ENCODE results near the gene KCNH1.

KCNH1 gene

GRCh38 chr1:210797422-210797821 lies 336.5 kb downstream of the KCNH1 start:
- DNase-seq (ENCODE audit: low read depth), result no peak

- DNase-seq (ENCODE audit: low read depth), result no peak
Measured at GRCh38 chr1:210796421-210796820, 337.5 kb downstream of the KCNH1 start.

- no peak for DNase-seq (ENCODE audit: low read depth)
Measured at GRCh38 chr1:210794445-210794844, 339.5 kb downstream of the KCNH1 start.

GRCh38 chr1:210792250-210793102 lies 341.5 kb downstream of the KCNH1 start:
- DNase-seq (ENCODE audit: low read depth), result no peak

- no peak for DNase-seq (ENCODE audit: low read depth)
Measured at GRCh38 chr1:210790196-210790595, 343.8 kb downstream of the KCNH1 start.

- DNase-seq (ENCODE audit: low read depth), result no peak
Measured at GRCh38 chr1:210787800-210788199, 346.1 kb downstream of the KCNH1 start.

- DNase-seq (ENCODE audit: low read depth), result no peak
Measured at GRCh38 chr1:210786546-210786945, 347.4 kb downstream of the KCNH1 start.

GRCh38 chr1:210783925-210784324 lies 350.0 kb downstream of the KCNH1 start:
- no peak for DNase-seq (ENCODE audit: low read depth)

GRCh38 chr1:210781652-210782051 lies 352.3 kb downstream of the KCNH1 start:
- DNase-seq (ENCODE audit: low read depth), result no peak

- no peak for DNase-seq (ENCODE audit: low read depth)
Measured at GRCh38 chr1:210779269-210779668, 354.7 kb downstream of the KCNH1 start.

- no peak for DNase-seq (ENCODE audit: low read depth)
Measured at GRCh38 chr1:210777914-210778313, 356.0 kb downstream of the KCNH1 start.

- DNase-seq (ENCODE audit: low read depth), result no peak
Measured at GRCh38 chr1:210776712-210777111, 357.2 kb downstream of the KCNH1 start.

- DNase-seq (ENCODE audit: low read depth), result no peak
Measured at GRCh38 chr1:210775289-210775688, 358.7 kb downstream of the KCNH1 start.

GRCh38 chr1:210773450-210773849 lies 360.5 kb downstream of the KCNH1 start:
- DNase-seq (ENCODE audit: low read depth), result no peak

GRCh38 chr1:210771131-210771530 lies 362.8 kb downstream of the KCNH1 start:
- no peak for DNase-seq (ENCODE audit: low read depth)

- DNase-seq (ENCODE audit: low read depth), result no peak
Measured at GRCh38 chr1:210770396-210770984, 363.5 kb downstream of the KCNH1 start.

GRCh38 chr1:210769473-210769872 lies 364.5 kb downstream of the KCNH1 start:
- DNase-seq (ENCODE audit: low read depth), result no peak

- DNase-seq (ENCODE audit: low read depth), result no peak
Measured at GRCh38 chr1:210764536-210764935, 369.4 kb downstream of the KCNH1 start.

- DNase-seq (ENCODE audit: low read depth), result no peak
Measured at GRCh38 chr1:210758761-210759160, 375.2 kb downstream of the KCNH1 start.

- no peak for DNase-seq (ENCODE audit: low read depth)
Measured at GRCh38 chr1:210758261-210758660, 375.7 kb downstream of the KCNH1 start.

- no peak for DNase-seq (ENCODE audit: low read depth)
Measured at GRCh38 chr1:210757677-210758076, 376.3 kb downstream of the KCNH1 start.

GRCh38 chr1:210755991-210756659 lies 377.8 kb downstream of the KCNH1 start:
- DNase-seq (ENCODE audit: low read depth), result no peak
